T-helper 17 cell (primary cell): ENCODE data around the gene WNT3. TPM values are rescaled to one million over a fixed set of nuclear protein-coding genes. Genes with fewer than 3 reads are reported as not detected.
A peak's percentile ranks its signal among the peaks of the same experiment; 100 is the strongest.

ENCODE experiments used
- ATAC-seq: fragments of 150-1000 bp; cut with Tn5 transposase; 2 replicates; pipeline ENCODE4 v1.10.0; 2021; ENCODE audit warnings: mild to moderate bottlenecking, moderate library complexity
- DNase-seq, 3 donors: peaks; one replicate each; pipeline versions ENCODE4 v3.0.0 to v3.0.0-alpha.2; 2020 to 2021
- H3K9me3 ChIP-seq: one replicate; pipeline ENCODE4 v1.7.0; 2013; ENCODE audit warnings: low read length, mild to moderate bottlenecking; ENCODE audit not compliant: control insufficient read depth, poor library complexity, severe bottlenecking
- H3K27ac Mint-ChIP-seq: one replicate; pipeline ENCODE4 v1.8.0; 2022; ENCODE audit warnings: mild to moderate bottlenecking, moderate library complexity, mixed read lengths
- H3K27me3 Mint-ChIP-seq: one replicate; pipeline ENCODE4 v1.8.0; 2022; ENCODE audit warnings: mixed read lengths
- H3K36me3 Mint-ChIP-seq: one replicate; pipeline ENCODE4 v1.8.0; 2022; ENCODE audit warnings: low read depth, mixed read lengths
- H3K4me1 Mint-ChIP-seq: one replicate; pipeline ENCODE4 v1.8.0; 2022; ENCODE audit warnings: mild to moderate bottlenecking, mixed read lengths
- H3K4me3 Mint-ChIP-seq: one replicate; pipeline ENCODE4 v1.8.0; 2022; ENCODE audit warnings: mild to moderate bottlenecking, moderate library complexity, mixed read lengths
- total RNA-seq, 4 donors: library from RNA in 2 of 4; stranded (reverse) in 2 of 4; gene quantifications; one replicate each; pipeline ENCODE4 v1.2.3 and lab custom pipeline; 2022 to 2026

WNT3 gene
- total RNA-seq, 2 donors from 2014 or later = not detected

- no peak overlapping the region for H3K4me3 Mint-ChIP-seq
- H3K36me3 Mint-ChIP-seq = peaks cover 3% of the 10 kb centered on the region
- H3K27ac Mint-ChIP-seq = no peak overlapping the region
- ATAC-seq = no peak
- no peaks in the 10 kb centered on the region for H3K4me1 Mint-ChIP-seq
- no peaks in the 10 kb centered on the region for H3K27me3 Mint-ChIP-seq
- H3K9me3 ChIP-seq = no peaks in the 10 kb centered on the region
- DNase-seq = no peak
These were observed 62.3 kb downstream of the WNT3 start for GRCh38 chr17:46756081-46756735.

- H3K4me3 Mint-ChIP-seq = no peak overlapping the region
- H3K27me3 Mint-ChIP-seq = no peaks in the 10 kb centered on the region
- ATAC-seq = no peak
- H3K36me3 Mint-ChIP-seq = no peaks in the 10 kb centered on the region
- peaks cover 2% of the 10 kb centered on the region for H3K4me1 Mint-ChIP-seq
- H3K9me3 ChIP-seq = no peaks in the 10 kb centered on the region
- DNase-seq = no peak
- no peak overlapping the region for H3K27ac Mint-ChIP-seq
These were observed 64.7 kb downstream of the WNT3 start for GRCh38 chr17:46753776-46754175.

GRCh38 chr17:46751425-46751824 is 67.1 kb downstream of the WNT3 start:
- no peak overlapping the region for H3K27ac Mint-ChIP-seq
- no peaks in the 10 kb centered on the region for H3K9me3 ChIP-seq
- H3K4me1 Mint-ChIP-seq = peaks cover 4% of the 10 kb centered on the region
- no peaks in the 10 kb centered on the region for H3K27me3 Mint-ChIP-seq
- DNase-seq = no peak
- no peak for ATAC-seq
- H3K36me3 Mint-ChIP-seq = peaks cover 2% of the 10 kb centered on the region
- H3K4me3 Mint-ChIP-seq = no peak overlapping the region

GRCh38 chr17:46745376-46745775 is 73.1 kb downstream of the WNT3 start:
- Mint-ChIP-seq H3K36me3 (peaks cover 4% of the 10 kb centered on the region), H3K27me3 (no peaks in the 10 kb centered on the region), H3K4me3 (no peak overlapping the region), H3K27ac (no peak overlapping the region), H3K4me1 (peaks cover 9% of the 10 kb centered on the region)
- DNase-seq = no peak
- no peak for ATAC-seq
- no peaks in the 10 kb centered on the region for H3K9me3 ChIP-seq

GRCh38 chr17:46744441-46744840 is 74.1 kb downstream of the WNT3 start:
- ATAC-seq (no peak), DNase-seq (no peak)
- H3K27ac Mint-ChIP-seq = no peak overlapping the region
- H3K27me3 Mint-ChIP-seq = no peaks in the 10 kb centered on the region
- H3K4me1 Mint-ChIP-seq = peaks cover 9% of the 10 kb centered on the region
- peaks cover 7% of the 10 kb centered on the region for H3K36me3 Mint-ChIP-seq
- H3K4me3 Mint-ChIP-seq = no peak overlapping the region
- H3K9me3 ChIP-seq = no peaks in the 10 kb centered on the region

GRCh38 chr17:46742565-46743270 is 75.8 kb downstream of the WNT3 start:
- no peak overlapping the region for H3K4me3 Mint-ChIP-seq
- no peaks in the 10 kb centered on the region for H3K27me3 Mint-ChIP-seq
- H3K4me1 Mint-ChIP-seq = peaks cover 5% of the 10 kb centered on the region
- peaks cover 7% of the 10 kb centered on the region for H3K36me3 Mint-ChIP-seq
- DNase-seq (no peak), ATAC-seq (no peak)
- peak overlapping the region; percentile 60 for H3K27ac Mint-ChIP-seq
- H3K9me3 ChIP-seq = no peaks in the 10 kb centered on the region

- Mint-ChIP-seq H3K27ac (no peak overlapping the region), H3K4me3 (no peak overlapping the region), H3K36me3 (peaks cover 5% of the 10 kb centered on the region), H3K27me3 (no peaks in the 10 kb centered on the region), H3K4me1 (peaks cover 7% of the 10 kb centered on the region)
- no peak for ATAC-seq
- H3K9me3 ChIP-seq = no peaks in the 10 kb centered on the region
- no peak for DNase-seq
These were observed 77.3 kb downstream of the WNT3 start for GRCh38 chr17:46741122-46741730.

- no peaks in the 10 kb centered on the region for H3K27me3 Mint-ChIP-seq
- ATAC-seq = no peak
- H3K4me1 Mint-ChIP-seq = peaks cover 4% of the 10 kb centered on the region
- H3K36me3 Mint-ChIP-seq = peaks cover 3% of the 10 kb centered on the region
- no peaks in the 10 kb centered on the region for H3K9me3 ChIP-seq
- H3K4me3 Mint-ChIP-seq = no peak overlapping the region
- H3K27ac Mint-ChIP-seq = no peak overlapping the region
- no peak for DNase-seq
These were observed 78.5 kb downstream of the WNT3 start for GRCh38 chr17:46739982-46740381.

GRCh38 chr17:46738544-46738943 is 79.9 kb downstream of the WNT3 start:
- Mint-ChIP-seq H3K27me3 (no peaks in the 10 kb centered on the region), H3K4me1 (peaks cover 4% of the 10 kb centered on the region), H3K36me3 (peaks cover 3% of the 10 kb centered on the region), H3K27ac (no peak overlapping the region), H3K4me3 (no peak overlapping the region)
- H3K9me3 ChIP-seq = no peaks in the 10 kb centered on the region
- no peak for DNase-seq
- ATAC-seq = no peak

GRCh38 chr17:46737326-46737725 is 81.2 kb downstream of the WNT3 start:
- DNase-seq (no peak), ATAC-seq (no peak)
- Mint-ChIP-seq H3K4me1 (peaks cover 3% of the 10 kb centered on the region), H3K36me3 (peaks cover 3% of the 10 kb centered on the region), H3K4me3 (no peak overlapping the region), H3K27me3 (no peaks in the 10 kb centered on the region), H3K27ac (no peak overlapping the region)
- no peaks in the 10 kb centered on the region for H3K9me3 ChIP-seq

- H3K9me3 ChIP-seq = no peaks in the 10 kb centered on the region
- ATAC-seq = no peak
- no peak overlapping the region for H3K27ac Mint-ChIP-seq
- H3K36me3 Mint-ChIP-seq = peaks cover 7% of the 10 kb centered on the region
- H3K27me3 Mint-ChIP-seq = no peaks in the 10 kb centered on the region
- H3K4me1 Mint-ChIP-seq = peaks cover 7% of the 10 kb centered on the region
- no peak overlapping the region for H3K4me3 Mint-ChIP-seq
- DNase-seq = no peak
These were observed 82.4 kb downstream of the WNT3 start for GRCh38 chr17:46736100-46736499.

- no peak for ATAC-seq
- H3K4me1 Mint-ChIP-seq = peaks cover 8% of the 10 kb centered on the region
These were observed 84.5 kb downstream of the WNT3 start for GRCh38 chr17:46733837-46734475.

GRCh38 chr17:46732754-46733398 is 85.6 kb downstream of the WNT3 start:
- Mint-ChIP-seq H3K27me3 (no peaks in the 10 kb centered on the region), H3K4me1 (peaks cover 8% of the 10 kb centered on the region), H3K4me3 (no peak overlapping the region)

More at GRCh38 chr17:46733837-46734475, 84.5 kb downstream of the WNT3 start:
- H3K27me3 Mint-ChIP-seq = no peaks in the 10 kb centered on the region
- H3K4me3 Mint-ChIP-seq = no peak overlapping the region
- DNase-seq = no peak
- H3K27ac Mint-ChIP-seq = no peak overlapping the region
- H3K9me3 ChIP-seq = no peaks in the 10 kb centered on the region
- H3K36me3 Mint-ChIP-seq = peaks cover 5% of the 10 kb centered on the region

More at GRCh38 chr17:46732754-46733398, 85.6 kb downstream of the WNT3 start:
- DNase-seq = no peak
- no peak for ATAC-seq
- no peaks in the 10 kb centered on the region for H3K9me3 ChIP-seq
- Mint-ChIP-seq H3K36me3 (peaks cover 5% of the 10 kb centered on the region), H3K27ac (peak overlapping the region; percentile 2)
